Stimulated activated CD8-positive, alpha-beta memory T cell treated with anti-CD3 and anti-CD28 coated beads, Interleukin-15, amount 100 ng/mL, for 1 hour (primary cell): ENCODE measurements around the gene ZP4.

Experiments
- DNase-seq: peaks from one replicate; pipeline ENCODE4 v3.0.0-alpha.2; 2020; ENCODE audit warnings: low read depth

ZP4 gene

GRCh38 chr1:237890822-237891221 lies at the start of gene ZP4:
Gene ZP4, minus strand, starts transcription at chr1:237890922. Its CDS starts 287 bp downstream, at chr1:237890635.
- DNase-seq, result no peak

- no peak for DNase-seq
These were observed 47.8 kb upstream of the ZP4 start for GRCh38 chr1:237938553-237938952.

DNA sequence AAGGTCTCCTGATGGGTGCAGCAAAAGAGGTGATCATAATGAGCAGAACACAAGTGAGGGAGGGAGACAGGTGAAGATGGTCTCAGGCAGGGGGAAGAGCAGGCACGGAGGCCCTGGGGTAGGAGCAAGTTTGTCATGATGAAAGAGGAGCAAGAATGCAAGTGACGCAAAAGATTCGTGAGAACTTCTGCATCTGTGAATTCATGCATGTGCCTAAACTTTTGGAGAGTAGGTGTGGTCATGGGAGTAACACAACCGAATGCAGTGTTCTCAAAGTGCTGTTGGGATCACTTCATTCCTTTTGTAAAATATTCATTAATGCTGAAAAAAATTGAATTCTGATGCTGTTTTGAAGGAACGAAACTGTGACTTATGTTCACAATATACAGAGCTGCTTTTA lies 47.3 kb upstream of the ZP4 start:
- no peak for DNase-seq

GRCh38 chr1:237932816-237933215 lies 42.1 kb upstream of the ZP4 start:
- DNase-seq, result no peak

GRCh38 chr1:237931581-237931980 lies 40.9 kb upstream of the ZP4 start:
- DNase-seq, result no peak

- no peak for DNase-seq
These were observed 36.5 kb upstream of the ZP4 start for GRCh38 chr1:237927198-237927597.

GRCh38 chr1:237921306-237921705 lies 30.6 kb upstream of the ZP4 start:
- no peak for DNase-seq

DNA sequence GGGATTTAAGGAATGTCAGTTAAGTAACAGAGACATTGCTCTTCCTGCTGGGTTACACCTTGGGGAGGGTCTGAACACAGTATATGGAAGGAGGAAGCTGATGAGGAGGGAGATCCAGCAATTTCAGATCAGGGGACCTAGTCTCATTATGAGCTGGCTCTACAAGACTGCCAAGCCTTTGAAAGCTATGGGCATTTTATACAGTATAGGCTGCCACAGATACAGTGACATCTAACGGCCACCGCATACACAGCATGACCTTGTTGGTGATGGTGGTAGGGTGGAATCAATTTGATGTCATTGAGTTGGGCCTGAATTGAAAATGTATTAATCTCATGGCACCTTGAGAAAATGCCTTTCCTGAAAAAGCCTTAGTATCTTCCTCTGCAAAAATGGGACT lies 22.6 kb upstream of the ZP4 start:
- no peak for DNase-seq

DNA sequence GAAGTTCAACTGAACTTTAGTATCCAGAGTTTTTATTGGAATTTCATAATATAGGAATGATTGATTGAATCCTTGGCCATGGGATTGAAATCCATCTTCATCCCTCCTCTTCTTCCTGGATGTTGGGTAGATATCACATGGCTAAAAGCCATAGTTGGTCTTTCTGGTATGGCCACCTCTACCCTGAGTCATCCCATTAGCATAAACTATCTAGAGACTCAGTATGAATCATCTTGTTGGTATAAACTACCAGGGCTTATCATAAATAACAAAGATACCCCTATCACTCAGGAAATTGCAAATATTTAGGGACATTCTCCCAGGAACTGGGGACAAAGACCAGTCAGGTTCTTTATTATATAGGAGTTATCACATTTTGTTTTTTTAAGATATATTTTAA lies 21.2 kb upstream of the ZP4 start:
- DNase-seq, result no peak

- DNase-seq, result no peak
These were observed 20.1 kb upstream of the ZP4 start for GRCh38 chr1:237910834-237911233.

- DNase-seq, result no peak
These were observed 13.2 kb upstream of the ZP4 start for GRCh38 chr1:237903961-237904360.

DNA sequence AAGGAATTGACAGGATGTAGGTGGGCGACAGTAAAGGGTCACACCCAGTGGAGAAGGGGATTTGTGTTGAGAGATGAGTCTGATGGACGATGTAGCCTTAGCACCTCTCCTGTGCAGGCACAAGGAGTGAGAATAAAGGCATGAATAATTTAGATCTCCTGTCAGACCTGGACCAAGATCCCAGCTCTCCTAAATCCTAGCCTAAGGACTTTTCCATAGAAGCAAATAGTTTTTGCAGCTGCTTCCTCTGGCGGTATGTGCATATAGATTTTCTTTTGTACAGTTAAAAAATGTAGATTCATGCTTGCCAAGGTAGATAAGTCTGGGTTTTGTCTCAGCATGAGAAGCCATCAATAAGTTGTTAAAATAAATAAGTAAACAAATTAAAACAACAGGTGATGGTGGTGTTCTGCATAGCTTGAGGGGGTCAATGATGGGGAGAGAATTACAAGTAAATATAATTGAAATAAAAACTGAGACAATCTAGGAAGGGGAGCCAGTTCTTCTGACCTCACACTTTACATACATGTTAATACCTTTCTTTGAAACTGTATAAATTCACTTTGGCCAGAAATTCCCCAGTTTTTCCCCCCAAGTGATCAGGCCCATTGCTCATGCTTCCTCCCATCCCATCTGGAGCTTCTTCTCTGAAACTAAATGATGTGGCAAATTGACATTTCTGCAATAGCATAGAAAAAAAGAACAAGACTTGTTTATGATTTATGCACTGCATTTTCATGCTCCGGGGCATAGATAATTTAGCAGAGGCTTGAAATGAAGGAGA lies 12.4 kb upstream of the ZP4 start:
- no peak for DNase-seq

DNA sequence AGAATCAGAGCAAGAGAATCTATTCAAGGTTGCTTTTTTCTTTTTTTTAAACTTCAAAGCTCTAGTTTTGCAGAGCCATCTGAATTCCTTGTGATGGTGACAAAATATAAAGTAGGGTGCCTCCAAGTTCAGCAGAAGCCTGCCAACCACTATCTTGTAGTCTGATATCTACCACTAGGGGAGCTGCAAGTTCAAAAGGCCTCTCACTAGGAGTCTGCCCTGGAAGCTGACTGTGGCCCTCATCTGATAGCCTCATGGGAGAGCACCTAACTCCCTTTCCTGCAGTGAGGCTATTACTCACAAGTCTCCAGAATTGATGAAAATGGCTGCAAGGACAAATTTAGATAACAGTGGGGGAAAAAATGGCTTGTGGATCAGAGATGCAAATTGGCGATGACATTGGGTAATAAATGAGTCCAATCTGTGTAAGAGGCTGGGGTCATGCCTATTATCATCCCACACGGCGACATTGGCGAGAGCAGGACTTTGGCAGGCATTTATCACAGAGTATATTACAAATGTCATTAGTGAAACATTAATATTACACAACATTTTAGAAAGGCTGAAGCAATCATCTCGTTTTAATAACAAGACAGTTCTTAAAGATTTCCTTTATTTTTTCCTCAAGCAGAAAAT lies 10.7 kb upstream of the ZP4 start:
- DNase-seq, result no peak

DNA sequence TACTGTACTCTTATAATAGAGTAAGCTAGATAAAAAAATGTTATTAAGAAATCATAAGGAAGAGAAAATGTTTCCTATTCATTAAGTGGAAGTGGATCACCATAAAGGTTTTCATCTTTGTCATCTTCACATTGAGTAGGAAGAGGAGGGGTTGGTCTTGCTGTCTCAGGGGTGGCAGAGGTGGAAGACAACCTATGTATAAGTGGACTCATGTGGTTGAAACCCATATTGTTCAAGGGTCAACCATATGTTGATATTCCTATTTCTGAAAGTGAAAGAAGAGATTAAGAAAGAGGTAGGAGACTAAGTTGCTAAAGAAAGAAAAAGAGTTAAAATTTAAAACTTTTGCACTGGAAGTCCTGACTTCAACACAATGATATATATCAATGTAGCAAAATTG lies 4.9 kb upstream of the ZP4 start:
- DNase-seq, result no peak

DNA sequence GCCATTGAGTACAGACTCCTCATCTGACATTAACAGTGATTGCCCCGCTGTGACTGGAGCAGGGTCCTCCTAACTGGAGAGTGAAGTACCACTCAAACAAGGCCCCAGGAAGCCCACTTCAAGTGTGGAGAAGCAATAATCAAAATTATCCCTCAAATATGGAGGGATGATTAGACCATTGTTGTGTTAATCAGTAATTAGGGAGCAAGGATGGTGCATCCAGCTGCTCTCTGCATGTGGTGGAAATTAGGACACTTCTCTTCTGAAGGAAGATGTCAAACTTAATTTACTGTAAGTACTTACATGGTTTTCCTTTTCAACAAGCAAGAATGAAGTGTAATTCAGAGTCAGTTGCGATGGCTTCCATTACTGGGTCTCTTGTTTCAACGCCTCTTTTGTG lies 3.4 kb upstream of the ZP4 start:
- DNase-seq, result no peak

- DNase-seq, result no peak
These were observed 1.3 kb upstream of the ZP4 start for GRCh38 chr1:237891979-237892378.

- no peak for DNase-seq
These were observed 544 bp upstream of the ZP4 start for GRCh38 chr1:237891266-237891665.

DNA sequence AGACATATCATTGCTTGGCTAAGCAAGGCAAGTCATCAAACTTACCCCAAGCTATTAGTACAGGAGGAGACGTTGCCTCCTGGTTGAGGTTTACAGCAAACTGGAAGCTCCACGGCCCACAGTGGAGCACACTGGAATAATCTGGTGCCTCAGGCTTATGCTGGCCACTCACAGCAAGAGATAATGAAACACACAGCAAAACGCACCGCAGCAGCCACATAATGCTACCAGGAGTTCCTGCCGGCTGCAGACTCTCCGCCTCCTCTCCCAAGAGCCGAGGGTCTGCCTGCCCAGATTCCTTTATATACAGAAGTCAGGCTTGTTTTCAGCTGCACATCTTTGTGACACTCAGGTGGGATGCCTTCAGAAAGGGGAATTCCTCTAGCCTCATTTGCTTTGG lies 306 bp downstream of the ZP4 start:
- DNase-seq, result no peak

GRCh38 chr1:237888143-237888542 lies 2.6 kb downstream of the ZP4 start:
- no peak for DNase-seq

GRCh38 chr1:237887542-237887941 lies 3.2 kb downstream of the ZP4 start:
- no peak for DNase-seq

GRCh38 chr1:237884237-237884636 lies 6.5 kb downstream of the ZP4 start:
- no peak for DNase-seq

- DNase-seq, result no peak
These were observed 11.5 kb downstream of the ZP4 start for GRCh38 chr1:237879195-237879594.

- no peak for DNase-seq
These were observed 12.3 kb downstream of the ZP4 start for GRCh38 chr1:237878406-237878805.

DNA sequence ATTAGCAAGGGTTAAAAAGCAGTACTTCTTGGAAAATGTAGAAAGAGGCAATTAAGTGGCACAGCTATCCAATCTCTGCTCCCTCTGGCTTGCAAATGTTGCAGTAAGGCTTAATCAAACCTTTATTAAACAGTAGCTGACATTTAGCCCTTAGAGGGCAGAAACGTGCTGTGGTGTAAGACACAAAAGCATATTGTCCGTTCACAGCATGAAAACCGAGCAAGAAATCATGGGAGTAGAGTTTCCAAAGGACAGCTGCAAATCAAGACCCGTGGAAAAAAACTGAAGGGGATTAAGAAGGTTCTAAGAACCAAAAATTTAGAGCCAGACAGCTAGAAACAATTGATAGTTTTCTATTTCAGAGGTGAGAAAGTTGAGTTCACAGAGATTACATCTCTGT lies 13.1 kb downstream of the ZP4 start:
- no peak for DNase-seq
